Embryonic facial prominence (tissue), 1 donor: ENCODE measurements around the gene IFI6.
"Not testable (repeated sequence)": the region's sequence is repeated elsewhere in the genome, so short reads cannot be mapped to it uniquely, and the experiment has no call there.

Experiments
- DNase-seq: peaks from one replicate; pipeline ENCODE4 v3.0.0-alpha.2; 2016; ENCODE audit errors: extremely low spot score

IFI6 gene

GRCh38 chr1:27671964-27672749 lies at the start of gene IFI6:
Gene IFI6 (minus strand): TSS chr1:27672192. CDS start chr1:27669314, 2,878 bp downstream.
- peak; percentile 92 for DNase-seq

- DNase-seq = no peak
Measured at GRCh38 chr1:27719286-27720251, 47.6 kb upstream of the IFI6 start.

- DNase-seq = no peak
Measured at GRCh38 chr1:27716262-27716895, 44.4 kb upstream of the IFI6 start.

- no peak for DNase-seq
Measured at GRCh38 chr1:27713869-27714513, 42.0 kb upstream of the IFI6 start.

GRCh38 chr1:27713139-27713725 lies 41.2 kb upstream of the IFI6 start:
- DNase-seq = no peak

- DNase-seq = no peak
Measured at GRCh38 chr1:27710574-27710973, 38.6 kb upstream of the IFI6 start.

GRCh38 chr1:27705545-27705944 lies 33.6 kb upstream of the IFI6 start:
- DNase-seq = no peak

- DNase-seq = no peak
Measured at GRCh38 chr1:27704958-27705357, 33.0 kb upstream of the IFI6 start.

GRCh38 chr1:27696835-27697234 lies 24.8 kb upstream of the IFI6 start:
- not testable (repeated sequence) for DNase-seq

- DNase-seq = no peak
Measured at GRCh38 chr1:27690183-27690582, 18.2 kb upstream of the IFI6 start.

GRCh38 chr1:27689423-27690173 lies 17.6 kb upstream of the IFI6 start:
- no peak for DNase-seq

- DNase-seq = no peak
Measured at GRCh38 chr1:27687906-27688305, 15.9 kb upstream of the IFI6 start.

- no peak for DNase-seq
Measured at GRCh38 chr1:27686223-27686990, 14.4 kb upstream of the IFI6 start.

GRCh38 chr1:27684176-27684575 lies 12.2 kb upstream of the IFI6 start:
- no peak for DNase-seq

GRCh38 chr1:27682351-27682944 lies 10.5 kb upstream of the IFI6 start:
- no peak for DNase-seq

- DNase-seq = not testable (repeated sequence)
Measured at GRCh38 chr1:27681580-27681979, 9.6 kb upstream of the IFI6 start.

GRCh38 chr1:27680225-27680791 lies 8.3 kb upstream of the IFI6 start:
- not testable (repeated sequence) for DNase-seq

GRCh38 chr1:27678747-27679146 lies 6.8 kb upstream of the IFI6 start:
- no peak for DNase-seq

- no peak for DNase-seq
Measured at GRCh38 chr1:27676410-27676809, 4.4 kb upstream of the IFI6 start.
